Subcutaneous adipose tissue (tissue), 4 donors: ENCODE measurements around the gene NUDC. TPM values are rescaled to one million over a fixed set of nuclear protein-coding genes. Genes with fewer than 3 reads are reported as not detected.

Source experiments
- CTCF ChIP-seq: fragments of 450-650 bp; IDR thresholded peaks from one replicate; pipeline ENCODE4 v1.5.1; 2016; ENCODE audit warnings: low read depth, mild to moderate bottlenecking, control low read depth, antibody characterized with exemption, moderate library complexity
- total RNA-seq, 4 donors: library from RNA; depleted of rRNA; stranded (reverse); fragments of >200 nt; gene quantifications; one replicate each; pipeline ENCODE4 v1.1.0, GENCODE V29; 2016

NUDC gene
- total RNA-seq, 4 donors from 2014 or later: 29.7 to 51.4 (median 37.1) TPM

GRCh38 chr1:26936823-26937222 lies 15.3 kb downstream of the NUDC start:
- no peak for TF ChIP-seq CTCF

- no peak for TF ChIP-seq CTCF
Observed at GRCh38 chr1:26938004-26938658, 16.6 kb downstream of the NUDC start.

- no peak for TF ChIP-seq CTCF
Observed at GRCh38 chr1:26938659-26939025, 17.1 kb downstream of the NUDC start.

GRCh38 chr1:26941311-26941710 lies 19.8 kb downstream of the NUDC start:
- no peak for TF ChIP-seq CTCF

GRCh38 chr1:26942656-26943055 lies 21.1 kb downstream of the NUDC start:
- no peak for TF ChIP-seq CTCF

GRCh38 chr1:26945138-26945537 lies 23.6 kb downstream of the NUDC start:
- TF ChIP-seq CTCF: no peak

- no peak for TF ChIP-seq CTCF
Observed at GRCh38 chr1:26945728-26946127, 24.2 kb downstream of the NUDC start.
